Smooth muscle cell of the brain vasculature (primary cell): ENCODE data around the gene S100A12.

ENCODE experiments used
- DNase-seq: peaks from one replicate; pipeline ENCODE4 v3.0.0-alpha.2; 2012; ENCODE audit warnings: low read depth, low spot score

S100A12 gene

DNA sequence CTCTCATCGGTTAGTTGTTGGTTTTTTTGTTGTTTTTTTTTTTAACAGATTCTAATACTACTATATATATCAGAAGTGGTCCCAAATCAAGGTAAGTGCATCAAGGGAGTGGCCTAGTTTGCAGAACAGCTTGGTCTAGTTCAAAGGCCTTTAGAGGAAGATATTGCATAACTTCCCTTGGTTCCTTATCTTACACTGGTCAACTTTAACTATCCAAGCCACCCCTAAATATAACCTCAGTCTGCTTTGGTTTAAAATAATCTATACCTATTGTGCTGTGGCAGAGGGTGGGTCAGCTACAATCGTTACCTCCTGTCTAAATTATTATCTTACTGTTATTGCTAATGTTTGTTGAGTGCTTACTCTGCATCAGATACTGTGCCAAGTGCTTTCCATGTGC is 6.9 kb downstream of the S100A12 start:
- DNase-seq: no peak

DNA sequence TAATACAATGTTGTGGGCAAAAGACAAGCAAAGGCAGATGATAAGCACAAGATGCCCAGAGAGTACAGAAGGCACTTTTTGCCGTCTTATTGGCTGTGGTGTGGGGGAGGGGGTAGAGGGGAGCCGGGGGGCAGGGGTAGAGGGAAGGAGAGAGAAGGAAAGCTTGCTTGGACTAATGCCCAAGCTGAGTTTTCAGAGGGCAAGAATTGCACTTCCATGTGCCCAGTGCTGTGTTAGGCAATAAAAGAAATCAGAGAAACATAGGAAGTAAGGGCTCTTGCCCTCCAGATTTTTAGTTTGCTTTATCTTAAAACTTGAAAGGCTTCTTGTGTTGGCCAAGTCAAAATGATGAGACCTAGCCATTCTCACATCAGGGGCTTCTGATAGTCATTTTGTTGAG is 8.3 kb downstream of the S100A12 start:
- DNase-seq: no peak

DNA sequence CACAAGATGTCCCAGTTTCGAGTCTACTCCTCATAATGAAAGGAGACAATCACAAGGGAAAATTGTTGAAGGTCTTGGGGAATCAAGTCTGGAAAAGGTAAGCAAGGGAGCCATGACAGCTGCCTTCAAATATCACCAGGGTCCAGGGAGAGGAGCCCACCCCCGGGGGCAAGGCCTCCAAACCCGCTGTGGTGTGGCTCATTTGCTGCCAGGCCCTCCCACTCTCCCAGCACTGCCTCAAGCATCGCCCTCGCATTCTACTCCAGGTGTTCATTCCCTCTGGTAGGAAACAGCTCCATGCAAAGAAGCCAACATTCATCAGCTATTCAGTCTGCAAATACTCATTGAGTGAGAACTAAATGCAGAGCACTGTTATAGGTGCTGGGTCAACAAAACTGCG is 9.2 kb downstream of the S100A12 start:
- no peak for DNase-seq

DNA sequence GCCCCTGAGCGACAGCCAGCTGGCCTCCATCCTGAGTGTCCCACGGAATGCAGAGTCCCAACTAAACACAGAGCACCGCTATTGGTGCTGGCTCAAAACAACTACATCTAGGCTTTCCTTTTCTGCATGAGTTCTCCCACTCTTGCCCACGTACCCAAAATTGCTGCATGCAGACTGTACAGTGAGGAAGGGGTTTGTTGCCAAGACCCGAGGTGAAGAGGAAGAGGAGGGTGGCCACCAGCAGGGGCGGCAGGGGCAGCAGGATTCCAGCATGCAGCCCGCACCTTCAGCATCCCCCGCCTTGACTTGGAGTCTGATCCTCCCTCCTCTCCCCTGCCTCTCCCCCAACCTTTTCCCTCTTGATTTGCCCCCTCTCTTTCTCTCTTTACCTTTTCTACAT is 9.7 kb downstream of the S100A12 start:
- no peak for DNase-seq

DNA sequence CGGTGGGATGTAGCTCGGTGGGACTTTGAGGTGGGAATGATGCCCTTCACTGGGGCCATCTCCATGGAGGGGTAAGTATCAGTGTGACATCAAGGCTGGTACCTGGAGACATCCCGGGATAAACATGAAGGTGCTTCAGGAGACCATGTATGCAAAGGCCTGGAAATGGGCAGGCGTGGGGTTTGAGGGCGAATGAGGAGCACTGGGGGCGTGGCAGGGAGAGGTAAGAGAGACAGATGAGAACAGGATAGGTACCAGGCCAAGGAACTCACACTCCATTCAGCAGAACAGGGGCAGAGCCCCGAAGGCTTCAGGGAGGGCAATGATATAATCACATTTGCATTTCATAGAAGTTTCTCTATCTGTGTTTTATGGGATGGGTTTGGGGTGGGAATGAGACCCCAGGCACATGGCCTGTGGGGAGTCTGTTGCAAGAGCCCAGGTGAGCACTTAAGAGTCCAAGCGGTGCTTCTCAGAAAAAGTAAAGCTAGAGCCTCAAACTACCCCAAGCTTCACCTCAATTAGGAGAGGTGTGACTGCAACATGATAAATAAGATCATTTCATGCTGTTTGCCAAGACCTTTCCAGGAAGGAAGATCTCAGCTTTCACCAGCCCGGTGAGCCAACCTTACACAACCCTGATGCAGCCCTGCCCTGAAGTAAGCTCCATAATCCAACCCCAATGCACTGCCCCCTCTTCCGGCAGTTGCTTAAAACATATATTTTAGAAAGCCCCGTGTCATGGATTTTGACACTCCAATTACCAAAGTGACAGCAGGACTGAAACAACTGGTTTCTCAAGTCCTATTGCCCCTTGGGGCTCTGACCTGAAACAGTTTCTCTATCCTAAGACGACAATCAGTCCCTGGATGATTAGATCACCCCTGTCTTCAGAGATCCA is 10.4 kb downstream of the S100A12 start:
- no peak for DNase-seq

DNA sequence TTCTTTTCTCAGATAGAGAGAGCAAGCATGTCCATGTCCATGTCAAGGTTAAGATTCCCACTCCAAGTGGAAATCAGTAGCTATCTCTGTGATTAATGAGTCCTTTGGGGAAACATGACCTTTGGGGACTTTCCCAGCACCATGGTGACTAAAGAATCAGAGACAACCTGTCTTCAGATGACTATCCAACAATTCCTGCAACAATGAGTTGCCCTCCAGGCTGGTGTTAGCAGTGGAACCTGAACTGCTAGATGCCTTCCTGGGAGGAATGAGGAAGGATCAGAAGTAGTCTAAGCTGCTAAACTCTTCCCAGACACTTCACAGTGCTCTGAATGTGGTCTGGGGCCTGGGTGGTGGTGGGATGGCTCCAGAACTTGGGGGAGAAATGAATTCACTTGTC is 11.3 kb downstream of the S100A12 start:
- DNase-seq: no peak

DNA sequence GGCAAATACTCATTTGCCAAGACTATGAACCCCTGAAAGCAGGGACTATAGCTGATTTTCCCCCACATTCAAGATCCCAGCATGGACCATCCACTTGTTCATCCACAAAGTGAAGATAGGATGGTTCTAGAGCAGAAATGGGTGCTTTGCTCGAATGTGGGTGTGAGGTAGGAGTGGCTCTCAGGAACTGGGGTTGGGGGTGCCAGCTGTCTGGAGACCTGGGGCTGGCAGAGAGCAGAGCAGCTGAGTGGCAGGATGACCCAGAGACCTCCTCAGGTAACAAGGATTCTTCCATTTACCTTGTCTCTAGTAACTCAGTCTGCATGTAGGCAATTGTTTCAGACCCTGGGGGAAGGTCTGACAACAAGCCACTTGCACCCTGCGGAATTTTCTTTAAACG is 11.8 kb downstream of the S100A12 start:
- no peak for DNase-seq

DNA sequence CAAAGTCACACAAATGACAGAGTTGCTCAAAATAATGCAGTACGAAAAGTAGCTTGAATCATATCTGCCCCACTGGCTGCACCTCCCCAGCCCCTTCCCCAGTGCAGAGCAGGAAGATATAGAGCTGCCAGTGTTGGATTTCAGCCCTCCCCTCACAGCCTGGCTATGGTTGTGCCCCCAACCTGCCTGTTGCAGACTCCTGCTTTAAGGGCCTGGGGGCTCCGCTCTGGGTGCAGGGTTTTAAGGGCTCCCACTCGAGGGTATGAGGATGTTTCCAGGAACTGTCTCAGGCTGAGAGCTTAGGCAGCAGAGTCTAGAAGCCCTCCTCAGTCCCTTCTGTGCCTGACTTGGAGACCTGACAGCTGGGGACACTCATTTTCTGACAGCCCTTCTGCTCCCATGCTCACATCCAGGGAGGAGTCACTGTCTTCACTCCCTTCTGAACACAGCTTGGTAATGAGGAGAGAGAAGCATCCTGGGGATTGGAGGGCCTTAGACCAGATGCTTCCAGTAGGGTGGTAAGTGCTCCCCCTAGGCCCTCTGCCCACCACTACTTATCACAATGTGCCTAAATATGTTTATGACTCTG is 13.1 kb downstream of the S100A12 start:
- DNase-seq: no peak

DNA sequence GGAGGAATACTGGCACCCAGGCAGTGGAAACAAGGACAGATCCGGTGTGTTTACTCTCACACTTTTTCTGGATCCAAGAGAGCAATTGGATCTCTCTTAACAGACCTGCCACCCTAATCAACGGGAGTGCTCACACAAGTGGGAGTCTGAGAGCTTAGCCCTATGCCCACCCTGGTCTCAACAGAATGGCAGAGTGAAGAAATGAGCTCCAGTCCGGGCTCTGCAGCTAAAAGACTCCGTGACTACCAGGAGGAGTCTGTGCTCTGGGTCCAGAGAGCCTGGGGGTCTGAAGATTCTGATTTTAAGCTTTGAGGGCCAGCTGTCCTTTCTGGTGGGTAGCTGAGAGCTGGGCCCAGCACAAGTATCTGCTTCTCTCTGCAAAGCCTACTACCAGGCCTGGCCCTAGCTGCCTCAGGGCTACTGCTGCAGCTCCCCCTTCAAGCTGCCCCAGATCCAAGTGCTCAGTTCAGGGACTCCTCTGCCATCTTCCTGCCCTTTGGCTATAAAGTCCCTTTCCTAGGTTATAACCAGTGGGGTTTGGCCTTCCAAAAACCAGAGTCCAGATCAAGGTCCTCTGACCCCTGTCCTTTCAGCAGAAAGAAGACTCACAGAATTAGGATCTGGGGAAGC is 13.8 kb downstream of the S100A12 start:
- DNase-seq: no peak

DNA sequence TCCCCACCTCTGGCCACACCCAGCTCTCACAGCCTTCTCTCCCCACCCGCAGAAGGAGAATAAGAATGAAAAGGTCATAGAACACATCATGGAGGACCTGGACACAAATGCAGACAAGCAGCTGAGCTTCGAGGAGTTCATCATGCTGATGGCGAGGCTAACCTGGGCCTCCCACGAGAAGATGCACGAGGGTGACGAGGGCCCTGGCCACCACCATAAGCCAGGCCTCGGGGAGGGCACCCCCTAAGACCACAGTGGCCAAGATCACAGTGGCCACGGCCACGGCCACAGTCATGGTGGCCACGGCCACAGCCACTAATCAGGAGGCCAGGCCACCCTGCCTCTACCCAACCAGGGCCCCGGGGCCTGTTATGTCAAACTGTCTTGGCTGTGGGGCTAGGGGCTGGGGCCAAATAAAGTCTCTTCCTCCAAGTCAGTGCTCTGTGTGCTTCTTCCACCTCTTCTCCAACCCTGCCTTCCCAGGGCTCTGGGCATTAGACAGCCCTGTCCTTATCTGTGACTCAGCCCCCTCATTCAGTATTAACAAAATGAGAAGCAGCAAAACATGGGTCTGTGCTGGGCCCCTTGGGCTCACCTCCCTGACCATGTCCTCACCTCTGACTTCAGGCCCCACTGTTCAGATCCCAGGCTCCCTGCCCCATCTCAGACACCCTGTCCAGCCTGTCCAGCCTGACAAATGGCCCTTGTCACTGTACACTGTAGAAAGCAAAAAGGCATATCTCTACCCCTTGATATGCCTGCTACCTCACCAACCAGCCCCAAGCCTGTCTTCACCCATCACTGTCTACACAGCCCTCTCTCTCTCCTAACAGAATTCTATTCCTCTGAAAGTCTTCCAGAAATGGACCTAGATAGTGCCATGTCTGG is 14.6 kb downstream of the S100A12 start:
- no peak for DNase-seq

DNA sequence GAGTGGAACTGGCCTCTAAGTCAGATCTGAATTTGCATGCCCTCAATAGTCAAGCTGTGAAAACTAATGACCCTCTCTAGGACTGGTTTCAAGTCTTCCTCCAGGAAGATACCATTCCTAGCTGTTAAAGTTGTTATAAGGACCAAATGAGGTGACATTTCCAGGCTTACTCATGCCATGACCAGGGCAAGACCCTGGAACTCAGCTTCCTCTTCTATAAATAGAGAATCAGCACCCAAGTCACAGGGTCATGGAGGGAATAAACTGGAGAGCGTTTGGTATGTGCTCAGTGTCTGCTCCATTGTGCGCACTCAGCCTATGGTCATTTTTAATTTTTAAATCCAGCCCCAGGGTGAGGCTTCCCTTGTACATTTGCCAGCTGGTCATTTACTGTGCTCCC is 15.2 kb downstream of the S100A12 start:
- no peak for DNase-seq

DNA sequence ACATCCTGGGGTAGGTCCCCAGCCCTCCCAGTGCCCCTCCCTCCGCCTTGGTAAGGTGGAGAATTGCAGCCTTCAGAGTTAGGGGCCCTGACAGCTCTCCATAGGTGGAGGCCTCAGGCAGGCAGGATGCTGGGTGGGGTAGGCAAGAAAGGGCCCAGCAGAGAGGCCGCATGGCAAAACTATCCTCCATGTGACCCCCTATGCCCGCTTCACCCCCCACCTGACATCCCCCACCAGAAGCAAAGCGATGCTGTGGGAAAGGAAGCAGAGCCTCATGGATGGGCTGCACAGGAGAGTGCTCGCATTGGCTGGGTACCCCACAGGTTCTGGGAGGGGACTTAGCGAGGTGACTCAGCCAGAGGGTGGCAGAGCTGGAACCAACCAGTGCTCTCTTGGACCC is 16.2 kb downstream of the S100A12 start:
- DNase-seq: no peak

DNA sequence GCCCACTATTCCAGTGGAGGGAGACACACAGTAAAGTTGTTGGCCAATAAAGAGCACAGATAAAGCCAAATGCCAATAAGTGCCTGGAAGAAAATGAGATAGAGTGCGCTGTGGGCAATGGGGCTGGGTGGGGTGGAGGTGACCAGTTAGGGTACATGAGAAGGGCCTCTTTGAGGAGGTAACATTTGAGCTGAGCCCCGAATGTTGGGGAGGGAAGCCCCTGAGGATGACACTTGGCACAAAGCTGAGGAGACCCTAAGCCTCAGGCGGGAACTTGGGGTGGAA is 16.8 kb downstream of the S100A12 start:
- no peak for DNase-seq

DNA sequence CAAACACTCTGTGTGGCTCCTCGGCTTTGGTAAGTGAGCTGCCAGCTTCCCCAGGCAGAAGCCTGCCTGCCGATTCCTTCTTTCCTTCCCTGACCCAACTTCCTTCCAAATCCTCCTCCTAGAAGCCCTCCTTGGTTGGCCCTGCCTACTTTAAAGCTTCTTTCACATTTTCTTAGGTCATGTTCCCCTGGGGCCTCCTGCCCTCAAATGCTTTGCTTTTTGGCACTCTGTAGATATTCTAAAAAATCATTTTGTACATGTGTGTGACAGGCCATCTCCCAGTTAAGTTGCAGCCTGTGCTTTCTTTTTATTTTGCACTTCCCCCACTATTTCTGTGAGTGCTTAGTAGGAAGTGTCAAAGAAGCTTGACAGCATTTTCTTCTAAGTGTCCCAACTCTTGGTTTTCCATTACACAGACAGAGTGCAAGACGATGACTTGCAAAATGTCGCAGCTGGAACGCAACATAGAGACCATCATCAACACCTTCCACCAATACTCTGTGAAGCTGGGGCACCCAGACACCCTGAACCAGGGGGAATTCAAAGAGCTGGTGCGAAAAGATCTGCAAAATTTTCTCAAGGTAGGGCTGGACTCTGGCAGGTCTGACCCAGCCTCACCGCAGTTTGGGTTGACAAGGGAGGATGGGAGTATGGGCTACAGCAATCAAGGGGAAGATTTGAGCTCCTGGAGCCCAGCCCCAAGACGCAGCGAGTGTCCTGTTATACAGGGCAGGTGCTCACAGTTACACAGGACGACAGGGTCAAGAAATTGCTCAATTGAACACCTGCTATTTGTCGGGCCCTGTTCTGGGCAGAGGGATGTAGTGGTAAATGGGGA is 17.3 kb downstream of the S100A12 start, which contains the start of gene S100A9:
TSS of gene S100A9 (plus strand) at position 2 of the 838 bp plus-strand sequence. CDS start at position 432, 430 bp downstream.
- DNase-seq: no peak

DNA sequence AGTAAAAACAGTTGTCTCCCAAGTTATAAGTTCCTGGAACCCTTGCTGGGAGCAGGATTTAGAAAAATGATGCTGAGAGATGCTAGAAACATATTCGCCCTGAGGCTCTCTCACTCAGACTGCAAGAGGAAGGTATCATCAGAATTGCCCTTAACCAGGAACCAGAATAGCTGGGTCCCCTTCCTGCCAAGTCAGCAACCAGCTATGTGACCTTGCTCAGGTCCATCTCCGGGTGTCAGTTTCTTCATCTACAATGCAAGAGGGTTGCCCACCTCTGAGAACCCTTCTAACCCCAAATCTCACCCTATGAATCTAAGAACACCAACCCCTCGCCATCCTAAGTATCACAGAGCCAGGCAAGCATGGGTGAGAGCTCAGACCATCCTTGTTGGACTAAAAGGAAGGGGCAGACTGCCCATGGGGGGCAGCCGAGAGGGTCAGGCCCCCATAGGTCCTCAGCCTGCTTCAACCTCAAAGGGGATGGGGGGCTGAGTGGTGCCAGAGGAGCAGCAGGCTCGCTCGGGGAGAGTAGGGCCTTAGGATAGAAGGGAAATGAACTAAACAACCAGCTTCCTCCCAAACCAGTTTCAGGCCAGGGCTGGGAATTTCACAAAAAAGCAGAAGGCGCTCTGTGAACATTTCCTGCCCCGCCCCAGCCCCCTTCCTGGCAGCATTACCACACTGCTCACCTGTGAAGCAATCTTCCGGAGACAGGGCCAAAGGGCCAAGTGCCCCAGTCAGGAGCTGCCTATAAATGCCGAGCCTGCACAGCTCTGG is 18.2 kb downstream of the S100A12 start:
- DNase-seq: no peak

DNA sequence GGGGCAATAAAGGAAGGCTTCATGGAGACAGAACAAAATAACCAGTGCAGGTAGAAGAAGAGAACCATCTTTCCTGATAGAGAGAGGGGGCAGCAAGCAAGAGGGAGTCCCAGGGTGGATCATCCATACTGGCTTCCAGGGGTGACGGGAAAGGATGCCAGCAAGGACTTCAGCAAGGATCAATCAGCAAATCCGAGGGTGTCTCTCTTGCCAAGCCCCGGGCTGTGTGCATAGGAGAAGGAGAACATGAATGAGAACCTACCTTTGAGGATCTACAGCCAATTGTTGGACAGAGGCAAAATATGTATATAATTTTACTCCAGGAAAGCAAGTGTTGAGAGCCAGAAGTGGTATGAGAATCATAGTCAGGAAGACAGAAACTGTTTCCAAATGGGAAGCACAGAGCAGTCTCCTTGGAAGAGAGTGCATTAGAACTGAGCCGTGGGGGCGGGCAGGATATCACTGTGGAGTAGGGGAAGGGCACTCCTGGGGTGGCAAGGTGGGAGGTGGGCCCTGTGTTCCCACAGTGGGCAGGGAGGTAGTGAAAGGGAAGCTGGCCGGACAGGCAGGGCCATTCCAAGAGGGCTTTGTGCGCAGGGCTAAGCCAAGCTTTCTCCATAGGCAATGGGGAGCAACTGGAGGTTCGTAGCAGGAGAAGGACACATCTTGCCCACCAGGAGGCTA is 18.9 kb downstream of the S100A12 start:
- DNase-seq: no peak

DNA sequence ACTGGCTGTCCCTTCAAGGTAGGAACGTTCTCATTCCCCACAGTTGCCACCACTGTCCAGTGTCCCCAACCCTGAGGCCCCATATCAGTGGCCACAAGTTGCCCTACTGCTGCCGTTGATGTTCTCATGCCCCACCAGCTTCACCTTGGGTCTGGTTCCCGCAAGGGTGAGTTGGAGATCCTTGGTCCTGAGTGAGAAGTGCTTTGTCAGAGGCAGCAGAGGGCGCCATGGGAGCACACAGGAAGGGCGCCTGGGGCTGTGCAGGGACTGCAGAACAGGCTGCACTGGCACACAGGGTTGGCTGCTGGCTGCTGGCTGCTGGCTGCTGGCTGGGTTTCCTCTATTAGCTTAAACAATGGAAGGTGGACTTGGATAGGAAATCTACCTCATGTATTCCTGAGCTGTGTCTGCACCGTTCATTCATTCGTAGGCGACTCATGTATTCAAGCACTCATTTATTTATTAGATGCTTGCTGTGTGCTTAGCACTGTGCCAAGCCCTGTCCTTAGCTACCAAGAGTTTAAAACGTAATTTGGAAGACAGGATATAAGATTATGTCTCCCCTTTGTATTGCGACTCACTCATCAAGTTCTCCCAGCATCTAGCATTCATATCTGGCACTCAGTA is 19.9 kb downstream of the S100A12 start:
- DNase-seq: no peak

DNA sequence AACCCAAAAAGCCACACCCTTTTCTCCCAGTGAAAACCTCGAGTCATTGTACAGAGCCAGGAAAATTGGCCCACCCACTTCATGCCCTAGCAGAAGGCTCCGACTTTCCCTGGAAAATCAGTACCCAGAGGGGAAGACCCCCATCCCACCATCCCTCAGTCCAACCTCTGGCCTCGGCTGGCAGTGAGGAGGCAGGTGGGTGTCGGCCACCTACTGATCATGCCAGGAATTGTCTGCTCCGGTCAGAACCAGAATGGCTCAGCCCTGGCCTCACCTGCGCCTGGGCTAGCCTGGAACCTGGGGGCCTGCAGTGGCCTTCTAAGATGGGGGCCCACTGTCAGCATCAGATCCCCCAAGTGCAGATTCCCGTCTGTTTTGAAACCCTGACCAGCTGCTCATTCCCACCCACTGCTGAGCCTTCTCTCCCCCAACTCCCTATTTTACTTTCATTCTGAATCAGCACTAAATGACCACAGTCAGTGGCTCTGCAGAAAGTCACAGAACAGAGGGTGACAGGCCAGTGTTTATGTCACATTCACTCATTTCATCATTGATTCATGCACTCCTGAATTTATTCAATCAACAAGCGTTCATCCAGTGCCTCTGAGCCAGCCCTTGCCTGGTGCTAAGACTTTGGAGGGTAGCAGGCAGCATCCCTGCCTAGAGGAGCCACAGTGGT is 20.8 kb downstream of the S100A12 start:
- DNase-seq: no peak
